Progenitor cell of endocrine pancreas (in vitro differentiated cells): ENCODE measurements around the gene MBNL2. TPM values are rescaled to one million over a fixed set of nuclear protein-coding genes. Genes with fewer than 3 reads are reported as not detected.

Experiments used
- DNase-seq: peaks from one replicate; pipeline ENCODE4 v3.0.0; 2021; ENCODE audit warnings: low spot score; ENCODE audit not compliant: unreplicated experiment
- H3K27ac Mint-ChIP-seq: 2 replicates; pipeline ENCODE4 v1.8.0; 2021; ENCODE audit warnings: mild to moderate bottlenecking, moderate library complexity, mixed read lengths
- H3K27me3 Mint-ChIP-seq: 2 replicates; pipeline ENCODE4 v1.8.0; 2021; ENCODE audit warnings: mixed read lengths
- H3K36me3 Mint-ChIP-seq: 2 replicates; pipeline ENCODE4 v1.8.0; 2022; ENCODE audit warnings: mixed read lengths; ENCODE audit not compliant: insufficient read depth
- H3K4me1 Mint-ChIP-seq: 2 replicates; pipeline ENCODE4 v1.8.0; 2021; ENCODE audit warnings: low read depth, mixed read lengths
- H3K4me3 Mint-ChIP-seq: 2 replicates; pipeline ENCODE4 v1.8.0; 2021; ENCODE audit warnings: low read depth, mild to moderate bottlenecking, moderate library complexity, mixed read lengths
- H3K9me3 Mint-ChIP-seq: 2 replicates; pipeline ENCODE4 v1.8.0; 2021; ENCODE audit warnings: low read depth, mixed read lengths
- CTCF ChIP-seq: fragments of 200-600 bp; sonication (generic); IDR thresholded peaks from one replicate; pipeline ENCODE4 v1.5.0; 2021; ENCODE audit warnings: antibody characterized with exemption, mild to moderate bottlenecking; ENCODE audit not compliant: unreplicated experiment
- total RNA-seq: library from RNA; stranded (reverse); gene quantifications from 2 replicates; pipeline ENCODE4 v1.2.1, GENCODE V29; 2021

MBNL2 gene
- total RNA-seq, 1 donor from 2014 or later = 51.3 TPM

- Mint-ChIP-seq H3K27me3 (no peaks in the 10 kb centered on the region), H3K4me1 (peaks cover 7% of the 10 kb centered on the region), H3K27ac (no peak overlapping the region), H3K9me3 (no peaks in the 10 kb centered on the region), H3K36me3 (peaks cover 18% of the 10 kb centered on the region), H3K4me3 (no peak overlapping the region)
- no peak for TF ChIP-seq CTCF
- no peak for DNase-seq
Observed at GRCh38 chr13:97373787-97374186, 151.7 kb downstream of the MBNL2 start.

GRCh38 chr13:97376981-97377380 lies 154.8 kb downstream of the MBNL2 start:
- TF ChIP-seq CTCF = no peak
- no peak for DNase-seq
- Mint-ChIP-seq H3K27ac (no peak overlapping the region), H3K36me3 (peaks cover 21% of the 10 kb centered on the region), H3K27me3 (no peaks in the 10 kb centered on the region), H3K4me3 (no peak overlapping the region), H3K4me1 (no peaks in the 10 kb centered on the region), H3K9me3 (no peaks in the 10 kb centered on the region)

GRCh38 chr13:97379386-97379785 lies 157.3 kb downstream of the MBNL2 start:
- no peaks in the 10 kb centered on the region for H3K9me3 Mint-ChIP-seq
- no peak for TF ChIP-seq CTCF
- no peaks in the 10 kb centered on the region for H3K27me3 Mint-ChIP-seq
- H3K27ac Mint-ChIP-seq = no peak overlapping the region
- no peaks in the 10 kb centered on the region for H3K4me1 Mint-ChIP-seq
- H3K4me3 Mint-ChIP-seq = no peak overlapping the region
- H3K36me3 Mint-ChIP-seq = peaks cover 30% of the 10 kb centered on the region
- DNase-seq = no peak

GRCh38 chr13:97380696-97381095 lies 158.6 kb downstream of the MBNL2 start:
- no peaks in the 10 kb centered on the region for H3K27me3 Mint-ChIP-seq
- H3K4me3 Mint-ChIP-seq = no peak overlapping the region
- no peaks in the 10 kb centered on the region for H3K4me1 Mint-ChIP-seq

GRCh38 chr13:97381189-97381588 lies 159.1 kb downstream of the MBNL2 start:
- peaks cover 29% of the 10 kb centered on the region for H3K36me3 Mint-ChIP-seq
- H3K4me1 Mint-ChIP-seq = no peaks in the 10 kb centered on the region
- no peak for TF ChIP-seq CTCF

More at GRCh38 chr13:97380696-97381095, 158.6 kb downstream of the MBNL2 start:
- no peak for TF ChIP-seq CTCF
- Mint-ChIP-seq H3K27ac (peak overlapping the region; percentile 29), H3K36me3 (peaks cover 29% of the 10 kb centered on the region), H3K9me3 (no peaks in the 10 kb centered on the region)
- DNase-seq = no peak

More at GRCh38 chr13:97381189-97381588, 159.1 kb downstream of the MBNL2 start:
- Mint-ChIP-seq H3K27me3 (no peaks in the 10 kb centered on the region), H3K27ac (no peak overlapping the region), H3K4me3 (no peak overlapping the region), H3K9me3 (no peaks in the 10 kb centered on the region)
- DNase-seq = no peak
